Colonic mucosa (tissue), 4 donors: ENCODE measurements around the gene SLIT1. TPM values are rescaled to one million over a fixed set of nuclear protein-coding genes. Genes with fewer than 3 reads are reported as not detected.
A peak's percentile ranks its signal among the peaks of the same experiment; 100 is the strongest.

ENCODE experiments used
- DNase-seq: peaks from one replicate; pipeline ENCODE4 v3.0.0-alpha.2; 2020
- H3K27ac ChIP-seq: fragments of 200-600 bp; one replicate; pipeline ENCODE4 v1.8.0; 2021
- H3K27me3 ChIP-seq: fragments of 200-600 bp; one replicate; pipeline ENCODE4 v1.8.0; 2021
- H3K36me3 ChIP-seq: fragments of 200-600 bp; one replicate; pipeline ENCODE4 v1.8.0; 2021
- H3K4me1 ChIP-seq: fragments of 200-600 bp; one replicate; pipeline ENCODE4 v1.8.0; 2021; ENCODE audit warnings: mild to moderate bottlenecking
- H3K4me3 ChIP-seq: fragments of 200-600 bp; one replicate; pipeline ENCODE4 v1.8.0; 2021
- H3K9ac ChIP-seq, 2 donors: one replicate each; pipeline ENCODE4 v1.7.0; 2013; ENCODE audit warnings: control low read depth in 2 of 2, low read depth in 2 of 2, low read length in 2 of 2
- H3K9me3 ChIP-seq: fragments of 200-600 bp; one replicate; pipeline ENCODE4 v1.8.0; 2021
- CTCF ChIP-seq: fragments of 200-600 bp; IDR thresholded peaks from one replicate; pipeline ENCODE4 v1.8.0; 2022; ENCODE audit warnings: antibody characterized with exemption, mild to moderate bottlenecking
- intact Hi-C: fragments of 100-400 bp; cut with DNase I; formaldehyde crosslinking; loops from one replicate; pipeline ENCODE4 v1.14.1; 2022
- total RNA-seq, 2 donors: library from RNA; stranded (reverse); fragmentation: NEBNext Ultra II Directional in 1 of 2; extraction: Animal tissue kit (Norgen Biotek cat#: 25700) in 1 of 2; gene quantifications; one replicate each; pipeline ENCODE4 v1.2.1, GENCODE V29; 2021
- donor health status: healthy.
- donor health status: DM: no; HTN: no; CAD: no.
- donor health status: DM: no; HTN: no; CAD: no.

Gene SLIT1
- total RNA-seq, 2 donors from 2014 or later: 0.17 to 0.24 TPM

- peak; percentile 70 for DNase-seq
- no peak overlapping the region for H3K9ac ChIP-seq
- no peaks in the 10 kb centered on the region for H3K4me1 ChIP-seq
- no peaks in the 10 kb centered on the region for H3K36me3 ChIP-seq
- no peak overlapping the region for H3K27ac ChIP-seq
- TF ChIP-seq CTCF: peak; percentile 96
- no peaks in the 10 kb centered on the region for H3K27me3 ChIP-seq
- H3K9me3 ChIP-seq: no peaks in the 10 kb centered on the region
- intact Hi-C loops: loop anchor here (1.0 kb wide), 1 partner anchor 137 kb away; no protein-coding TSS in a partner anchor
- no peak overlapping the region for H3K4me3 ChIP-seq
Measured at GRCh38 chr10:97210543-97210960, 24.8 kb upstream of the SLIT1 start.

- H3K4me1 ChIP-seq: no peaks in the 10 kb centered on the region
- no peak overlapping the region for H3K4me3 ChIP-seq
- TF ChIP-seq CTCF: no peak
- no peak for DNase-seq
- no peaks in the 10 kb centered on the region for H3K36me3 ChIP-seq
- H3K27ac ChIP-seq: no peak overlapping the region
- no peaks in the 10 kb centered on the region for H3K9me3 ChIP-seq
- H3K9ac ChIP-seq: no peak overlapping the region
- intact Hi-C loops: no loop called here
- H3K27me3 ChIP-seq: no peaks in the 10 kb centered on the region
Measured at GRCh38 chr10:97207756-97208346, 22.1 kb upstream of the SLIT1 start.

GRCh38 chr10:97207131-97207530 lies 21.4 kb upstream of the SLIT1 start:
- no peak overlapping the region for H3K4me3 ChIP-seq
- no peak for TF ChIP-seq CTCF
- no peak overlapping the region for H3K27ac ChIP-seq
- DNase-seq: no peak
- no peak overlapping the region for H3K9ac ChIP-seq
- H3K36me3 ChIP-seq: no peaks in the 10 kb centered on the region
- H3K9me3 ChIP-seq: no peaks in the 10 kb centered on the region
- no peaks in the 10 kb centered on the region for H3K4me1 ChIP-seq
- intact Hi-C loops: no loop called here
- H3K27me3 ChIP-seq: no peaks in the 10 kb centered on the region

- intact Hi-C loops: no loop called here
- H3K27me3 ChIP-seq: no peaks in the 10 kb centered on the region
- no peak for DNase-seq
Measured at GRCh38 chr10:97204826-97205679, 19.3 kb upstream of the SLIT1 start.

GRCh38 chr10:97203220-97203619 lies 17.5 kb upstream of the SLIT1 start:
- no peak for DNase-seq
- Histone ChIP-seq H3K27ac (no peak overlapping the region), H3K9me3 (no peaks in the 10 kb centered on the region), H3K9ac (no peak overlapping the region), H3K36me3 (no peaks in the 10 kb centered on the region), H3K4me1 (no peaks in the 10 kb centered on the region), H3K4me3 (no peak overlapping the region), H3K27me3 (no peaks in the 10 kb centered on the region)
- intact Hi-C loops: no loop called here
- no peak for TF ChIP-seq CTCF

More at GRCh38 chr10:97204826-97205679, 19.3 kb upstream of the SLIT1 start:
- Histone ChIP-seq H3K27ac (no peak overlapping the region), H3K4me1 (no peaks in the 10 kb centered on the region), H3K9me3 (no peaks in the 10 kb centered on the region), H3K36me3 (no peaks in the 10 kb centered on the region), H3K9ac (no peak overlapping the region), H3K4me3 (no peak overlapping the region)
- no peak for TF ChIP-seq CTCF
